HG03108 (cell line): ENCODE data around the gene INPP5E.

ENCODE experiments used
- ATAC-seq: cut with Tn5 transposase; IDR thresholded peaks from one replicate; pipeline ENCODE4 v1.9.1; 2021; ENCODE audit warnings: moderate library complexity; ENCODE audit not compliant: unreplicated experiment

INPP5E gene

GRCh38 chr9:136391737-136392537, 47.7 kb downstream of the INPP5E start:
- no peak for ATAC-seq

GRCh38 chr9:136389396-136389795, 50.2 kb downstream of the INPP5E start:
- ATAC-seq, result no peak

GRCh38 chr9:136387217-136387616, 52.4 kb downstream of the INPP5E start:
- no peak for ATAC-seq

GRCh38 chr9:136386018-136386417, 53.6 kb downstream of the INPP5E start:
- no peak for ATAC-seq

GRCh38 chr9:136385015-136385414, 54.6 kb downstream of the INPP5E start:
- no peak for ATAC-seq

- no peak for ATAC-seq
Measured at GRCh38 chr9:136383436-136383835, 56.2 kb downstream of the INPP5E start.

- ATAC-seq, result no peak
Measured at GRCh38 chr9:136381966-136382513, 57.6 kb downstream of the INPP5E start.

GRCh38 chr9:136381311-136381710, 58.3 kb downstream of the INPP5E start:
- ATAC-seq, result no peak

- no peak for ATAC-seq
Measured at GRCh38 chr9:136380381-136380780, 59.3 kb downstream of the INPP5E start.

GRCh38 chr9:136379891-136380290, 59.8 kb downstream of the INPP5E start:
- no peak for ATAC-seq

GRCh38 chr9:136379401-136379800, 60.2 kb downstream of the INPP5E start:
- ATAC-seq, result no peak

- no peak for ATAC-seq
Measured at GRCh38 chr9:136379003-136379287, 60.7 kb downstream of the INPP5E start.
